ENCODE measurements around the gene COPA.

Gene COPA

DNA sequence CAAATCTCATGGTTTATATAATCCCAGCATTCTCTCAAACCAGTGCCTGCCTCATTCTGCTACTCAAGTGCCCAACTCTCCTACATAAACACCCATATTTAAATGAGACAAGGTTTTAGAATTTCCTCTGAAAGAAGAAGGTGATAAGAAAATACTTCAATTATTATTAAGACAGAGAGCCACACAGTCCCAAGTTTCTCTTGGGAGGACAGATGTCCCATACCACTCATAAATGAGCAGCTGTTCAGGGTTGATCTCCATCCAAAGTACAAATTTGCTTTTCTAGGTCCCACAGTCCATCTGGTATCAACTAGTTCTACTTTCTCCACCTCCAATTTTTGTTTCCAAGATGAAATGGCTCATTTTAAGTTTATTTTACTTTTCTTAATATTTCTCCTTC is 92.0 kb downstream of the COPA start:
- Histone ChIP-seq H3K4me3 (ENCODE audit: low read depth, low read length) (no peak overlapping the region), H3K9me3 (ENCODE audit: severe bottlenecking) (no peaks in the 10 kb centered on the region), H3K27ac (no peak overlapping the region), H3K36me3 (peaks cover 8% of the 10 kb centered on the region), H3K27me3 (ENCODE audit: insufficient read depth, low read depth, severe bottlenecking) (no peaks in the 10 kb centered on the region)
- DNase-seq: no peak
- TF ChIP-seq CTCF (IDR thresholded peaks at IDR 0.05; ENCODE audit: low read depth, low read length): no peak

DNA sequence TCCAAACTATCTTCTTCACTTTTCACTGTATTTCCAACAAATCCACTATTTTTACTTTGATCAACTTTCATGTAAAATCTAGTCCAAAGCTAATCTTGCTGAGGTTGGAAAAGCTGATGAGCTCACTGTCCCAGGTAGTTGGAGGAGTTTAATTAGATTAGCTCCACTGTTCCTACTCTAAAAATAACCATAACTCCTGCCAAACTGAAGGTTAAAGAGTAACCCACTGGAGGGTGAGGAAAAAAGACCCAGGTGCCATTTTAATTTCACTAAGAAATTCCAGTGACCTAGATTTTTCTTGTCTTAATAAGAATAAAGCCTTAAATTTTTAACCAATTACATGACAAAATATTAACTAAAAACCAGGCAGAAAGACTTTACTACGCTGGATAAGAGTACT is 96.0 kb downstream of the COPA start:
- H3K36me3 ChIP-seq: peaks cover 21% of the 10 kb centered on the region
- no peaks in the 10 kb centered on the region for H3K9me3 ChIP-seq (ENCODE audit: severe bottlenecking)
- no peak for DNase-seq
- no peak overlapping the region for H3K4me3 ChIP-seq (ENCODE audit: low read depth, low read length)
- no peak overlapping the region for H3K27ac ChIP-seq
- H3K27me3 ChIP-seq (ENCODE audit: insufficient read depth, low read depth, severe bottlenecking): no peaks in the 10 kb centered on the region
- TF ChIP-seq CTCF (IDR thresholded peaks at IDR 0.05; ENCODE audit: low read depth, low read length): no peak

DNA sequence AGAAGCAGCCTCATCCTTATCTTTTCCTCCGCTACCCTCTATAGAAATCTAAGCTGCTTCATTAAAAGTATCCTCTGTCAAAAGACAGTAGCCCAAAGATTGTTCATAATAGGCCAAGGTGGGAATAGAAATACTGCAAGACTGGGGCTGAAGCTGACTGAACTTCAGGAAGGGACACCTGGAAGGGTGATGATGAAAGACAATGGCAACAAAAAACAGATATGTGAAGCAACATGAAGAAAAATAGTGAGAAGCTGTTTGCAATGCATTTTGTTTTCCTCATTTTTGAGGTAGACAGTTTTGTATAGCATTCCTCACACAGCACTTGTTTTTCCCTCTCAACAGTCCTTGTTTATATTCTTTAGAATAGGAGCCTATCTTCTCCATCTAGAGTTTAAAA is 97.6 kb downstream of the COPA start:
- Histone ChIP-seq H3K36me3 (peaks cover 32% of the 10 kb centered on the region), H3K27me3 (ENCODE audit: insufficient read depth, low read depth, severe bottlenecking) (no peaks in the 10 kb centered on the region), H3K27ac (no peak overlapping the region), H3K9me3 (ENCODE audit: severe bottlenecking) (no peaks in the 10 kb centered on the region), H3K4me3 (ENCODE audit: low read depth, low read length) (no peak overlapping the region)
- no peak for TF ChIP-seq CTCF (IDR thresholded peaks at IDR 0.05; ENCODE audit: low read depth, low read length)
- DNase-seq: no peak

GRCh38 chr1:160244209-160244608 is 98.8 kb downstream of the COPA start:
- H3K27me3 ChIP-seq (ENCODE audit: insufficient read depth, low read depth, severe bottlenecking): no peaks in the 10 kb centered on the region
- no peaks in the 10 kb centered on the region for H3K9me3 ChIP-seq (ENCODE audit: severe bottlenecking)
- H3K27ac ChIP-seq: no peak overlapping the region
- DNase-seq: no peak
- peaks cover 40% of the 10 kb centered on the region for H3K36me3 ChIP-seq
- TF ChIP-seq CTCF (IDR thresholded peaks at IDR 0.05; ENCODE audit: low read depth, low read length): no peak
- no peak overlapping the region for H3K4me3 ChIP-seq (ENCODE audit: low read depth, low read length)

DNA sequence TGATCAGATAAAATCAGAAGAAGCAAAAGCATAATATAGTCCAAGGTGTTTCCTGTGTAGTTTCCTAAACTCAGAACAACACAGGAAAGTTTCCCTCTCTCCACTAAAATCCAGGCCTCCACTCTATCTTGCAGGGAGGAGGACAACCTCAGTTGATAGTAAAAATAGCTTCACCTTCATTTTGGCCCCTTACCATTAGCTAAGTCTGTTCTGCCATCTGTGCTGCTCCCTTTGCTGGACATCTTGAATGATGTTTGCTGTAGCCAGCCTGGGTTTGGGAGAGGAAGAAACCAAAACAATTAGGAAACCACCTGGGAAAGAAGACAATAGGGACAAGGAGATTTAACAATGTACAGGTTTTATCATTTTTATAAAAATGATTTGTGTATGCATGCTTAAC is 99.3 kb downstream of the COPA start:
- Histone ChIP-seq H3K9me3 (ENCODE audit: severe bottlenecking) (no peaks in the 10 kb centered on the region), H3K27me3 (ENCODE audit: insufficient read depth, low read depth, severe bottlenecking) (no peaks in the 10 kb centered on the region), H3K27ac (no peak overlapping the region), H3K4me3 (ENCODE audit: low read depth, low read length) (no peak overlapping the region), H3K36me3 (peaks cover 45% of the 10 kb centered on the region)
- DNase-seq: no peak
- TF ChIP-seq CTCF (IDR thresholded peaks at IDR 0.05; ENCODE audit: low read depth, low read length): no peak

GRCh38 chr1:160239582-160240299 is 103.3 kb downstream of the COPA start:
- TF ChIP-seq CTCF (IDR thresholded peaks at IDR 0.05; ENCODE audit: low read depth, low read length): no peak
- H3K36me3 ChIP-seq: peaks cover 84% of the 10 kb centered on the region
- H3K4me3 ChIP-seq (ENCODE audit: low read depth, low read length): no peak overlapping the region
- H3K27me3 ChIP-seq (ENCODE audit: insufficient read depth, low read depth, severe bottlenecking): no peaks in the 10 kb centered on the region
- DNase-seq: no peak
- no peak overlapping the region for H3K27ac ChIP-seq
- H3K9me3 ChIP-seq (ENCODE audit: severe bottlenecking): no peaks in the 10 kb centered on the region
